Lung (tissue), 12 donors: Measurements from ENCODE around the gene COL11A2. TPM values are rescaled to one million over a fixed set of nuclear protein-coding genes. Genes with fewer than 3 reads are reported as not detected.

Experiments
- ATAC-seq: fragments of 200-7000 bp; cut with Tn5 transposase; one replicate; pipeline ENCODE4 v1.9.1; 2020; ENCODE audit warnings: moderate number of reproducible peaks; ENCODE audit not compliant: insufficient read depth, low FRiP score
- DNase-seq, 3 donors: peaks; one replicate each; pipeline ENCODE4 v3.0.0-alpha.2; 2013 to 2017
- H3K27ac ChIP-seq, 2 donors: one replicate each; pipeline ENCODE4 v1.5.1; 2013; ENCODE audit warnings: mild to moderate bottlenecking in 2 of 2, moderate library complexity in 2 of 2, control low read depth in 1 of 2, inconsistent platforms in 1 of 2, low read depth in 1 of 2, low read length in 1 of 2
- H3K27me3 ChIP-seq, 3 donors: one replicate each; pipeline ENCODE4 v1.5.1; 2013; ENCODE audit warnings: low read length in 2 of 3; ENCODE audit not compliant: control insufficient read depth in 3 of 3, insufficient read depth in 3 of 3
- H3K36me3 ChIP-seq, 4 donors: one replicate each; pipeline ENCODE4 v1.5.1; 2013; ENCODE audit warnings: low read length in 4 of 4, mild to moderate bottlenecking in 1 of 4, moderate library complexity in 1 of 4; ENCODE audit not compliant: control insufficient read depth in 4 of 4, insufficient read depth in 4 of 4
- H3K4me1 ChIP-seq, 5 donors: one replicate each; pipeline ENCODE4 v1.5.1; 2013; ENCODE audit warnings: low read length in 5 of 5, mild to moderate bottlenecking in 2 of 5, moderate library complexity in 1 of 5; ENCODE audit not compliant: control insufficient read depth in 5 of 5, insufficient read depth in 5 of 5
- H3K4me3 ChIP-seq: one replicate; pipeline ENCODE4 v1.5.1; 2013; ENCODE audit warnings: mild to moderate bottlenecking, control low read depth, moderate library complexity
- H3K9ac ChIP-seq, 2 donors: one replicate each; pipeline ENCODE4 v1.5.1; 2013; ENCODE audit warnings: low read length in 2 of 2, control low read depth in 1 of 2; ENCODE audit not compliant: insufficient read depth in 1 of 2
- H3K9me3 ChIP-seq, 4 donors: one replicate each; pipeline ENCODE4 v1.5.1; 2013; ENCODE audit warnings: low read length in 3 of 4, mild to moderate bottlenecking in 1 of 4, moderate library complexity in 1 of 4; ENCODE audit not compliant: control insufficient read depth in 4 of 4, insufficient read depth in 3 of 4
- CTCF ChIP-seq: IDR thresholded peaks from 2 replicates; pipeline ENCODE4 v1.5.1; 2012; ENCODE audit warnings: mild to moderate bottlenecking; ENCODE audit errors: control extremely low read depth, extremely low read depth
- WGBS, 2 donors: extraction: QIAGEN DNeasy Blood & Tissue Kit; methylation state at CpG; one replicate each; pipeline ENCODE4 v1.1.7; 2013; 5-methylcytosine and 5-hydroxymethylcytosine counted together
- polyA plus RNA-seq, 2 donors: library from polyadenylated mRNA; stranded (reverse); fragments of 200-250 nt; gene quantifications; one replicate each; pipeline ENCODE4 v1.2.1, GENCODE V29; 2013
- total RNA-seq, 2 donors: library from RNA; depleted of rRNA in 1 of 2; stranded (reverse); fragments of >200 nt in 1 of 2; gene quantifications; one replicate each; pipeline ENCODE4 v1.2.1, GENCODE V29; 2014 to 2021
- donor health status: control.
- donor health status: control.
- donor health status: Bipolar disorder and iron deficiency.
- donor health status: healthy.
- donor health status: DM: yes; HTN: yes; CAD: no.

Gene COL11A2
- total and polyA plus RNA-seq, 4 donors = 0.32 to 2.4 (median 0.90) TPM

- H3K27me3 ChIP-seq = no peaks in the 10 kb centered on the region
- no peak overlapping the region for H3K4me3 ChIP-seq
- H3K27ac ChIP-seq = no peak overlapping the region
- 69 to 76% methylated on average over 8 of the region's 8 CpGs for WGBS, 2 donors
- TF ChIP-seq CTCF = no peak
- H3K9me3 ChIP-seq = no peaks in the 10 kb centered on the region
- DNase-seq (no peak), ATAC-seq (no peak)
- no peaks in the 10 kb centered on the region for H3K36me3 ChIP-seq
- H3K4me1 ChIP-seq = no peaks in the 10 kb centered on the region
- H3K9ac ChIP-seq = no peak overlapping the region
Observed at GRCh38 chr6:33171880-33172687, 20.2 kb downstream of the COL11A2 start.

GRCh38 chr6:33171016-33171879 lies 21.0 kb downstream of the COL11A2 start:
- H3K9ac ChIP-seq = no peak overlapping the region
- H3K27ac ChIP-seq = no peak overlapping the region
- H3K36me3 ChIP-seq = no peaks in the 10 kb centered on the region
- ATAC-seq = no peak
- H3K4me1 ChIP-seq = no peaks in the 10 kb centered on the region
- TF ChIP-seq CTCF = no peak
- WGBS, 2 donors = 85 to 92% methylated on average over 10 to 11 of the region's 11 CpGs
- no peak overlapping the region for H3K4me3 ChIP-seq
- no peaks in the 10 kb centered on the region for H3K27me3 ChIP-seq
- H3K9me3 ChIP-seq = no peaks in the 10 kb centered on the region
- DNase-seq = no peak

GRCh38 chr6:33170176-33171015 lies 21.9 kb downstream of the COL11A2 start:
- Histone ChIP-seq H3K9me3 (no peaks in the 10 kb centered on the region), H3K4me3 (no peak overlapping the region), H3K36me3 (no peaks in the 10 kb centered on the region), H3K4me1 (no peaks in the 10 kb centered on the region), H3K27me3 (no peaks in the 10 kb centered on the region), H3K27ac (no peak overlapping the region), H3K9ac (no peak overlapping the region)
- no peak for ATAC-seq
- DNase-seq = no peak
- 87 to 88% methylated on average over 9 of the region's 9 CpGs for WGBS, 2 donors
- TF ChIP-seq CTCF = no peak
